Measurements from ENCODE around the gene HLA-DPB1.

GRCh38 chr6:33064723-33065122, 11.1 kb upstream of the HLA-DPB1 start:
- TF ChIP-seq TAF1 (IDR thresholded peaks at IDR 0.05; ENCODE audit: low read depth, low read length) (no peak), POLR2AphosphoS5 (IDR thresholded peaks at IDR 0.05; ENCODE audit: low read depth, low read length) (no peak), POLR2A (IDR thresholded peaks at IDR 0.05; ENCODE audit: low read depth, low read length) (0 out of 2 replicates have a peak, but pooled peaks have one; percentile 7), PAX5 (IDR thresholded peaks at IDR 0.05; ENCODE audit: insufficient read depth, low read length, severe bottlenecking) (no peak), SPI1 (IDR thresholded peaks at IDR 0.05; ENCODE audit: low read depth, low read length) (no peak)
